Effector memory CD4-positive, alpha-beta T cell (primary cell): ENCODE results near the gene KDM4C.

Experiments
- DNase-seq, 3 donors: peaks; one replicate each; pipeline ENCODE4 v3.0.0-alpha.2; 2020
- H3K27ac ChIP-seq: 2 replicates; pipeline ENCODE4 v1.7.0; 2013; ENCODE audit warnings: mild to moderate bottlenecking, low read length, moderate library complexity; ENCODE audit not compliant: insufficient read depth, poor library complexity, severe bottlenecking
- H3K27me3 ChIP-seq: replicated peaks from 2 replicates; pipeline ENCODE4 v1.7.0; 2013; ENCODE audit warnings: mild to moderate bottlenecking, low read length; ENCODE audit not compliant: insufficient read depth, control insufficient read depth, poor library complexity, severe bottlenecking
- H3K36me3 ChIP-seq: 2 replicates; pipeline ENCODE4 v1.7.0; 2013; ENCODE audit warnings: mild to moderate bottlenecking, low read length, moderate library complexity; ENCODE audit not compliant: control insufficient read depth, insufficient read depth
- H3K4me1 ChIP-seq: 2 replicates; pipeline ENCODE4 v1.7.0; 2013; ENCODE audit warnings: low read length, mild to moderate bottlenecking; ENCODE audit not compliant: control insufficient read depth, insufficient read depth, poor library complexity, severe bottlenecking
- H3K4me3 ChIP-seq: 2 replicates; pipeline ENCODE4 v1.7.0; 2013; ENCODE audit warnings: low read length, low read depth, mild to moderate bottlenecking; ENCODE audit not compliant: insufficient read depth, poor library complexity, severe bottlenecking
- H3K9me3 ChIP-seq: 2 replicates; pipeline ENCODE4 v1.7.0; 2013; ENCODE audit warnings: mild to moderate bottlenecking, low read length, moderate library complexity; ENCODE audit not compliant: control insufficient read depth

KDM4C gene

GRCh38 chr9:7085357-7085756 is 327.6 kb downstream of the KDM4C start:
- Histone ChIP-seq H3K9me3 (no peaks in the 10 kb centered on the region), H3K4me3 (no peak overlapping the region), H3K4me1 (no peaks in the 10 kb centered on the region), H3K36me3 (no peaks in the 10 kb centered on the region), H3K27me3 (no peaks in the 10 kb centered on the region), H3K27ac (no peak overlapping the region)
- no peak for DNase-seq

GRCh38 chr9:7086389-7086788 is 328.6 kb downstream of the KDM4C start:
- H3K4me3 ChIP-seq, result no peak overlapping the region
- H3K27ac ChIP-seq, result no peak overlapping the region
- H3K27me3 ChIP-seq, result no peaks in the 10 kb centered on the region
- H3K9me3 ChIP-seq, result no peaks in the 10 kb centered on the region
- DNase-seq, result no peak
- H3K4me1 ChIP-seq, result no peaks in the 10 kb centered on the region
- no peaks in the 10 kb centered on the region for H3K36me3 ChIP-seq

GRCh38 chr9:7088611-7089010 is 330.8 kb downstream of the KDM4C start:
- H3K4me1 ChIP-seq, result no peaks in the 10 kb centered on the region
- H3K36me3 ChIP-seq, result peaks cover 6% of the 10 kb centered on the region
- H3K9me3 ChIP-seq, result no peaks in the 10 kb centered on the region
- DNase-seq, result no peak
- no peaks in the 10 kb centered on the region for H3K27me3 ChIP-seq
- no peak overlapping the region for H3K27ac ChIP-seq
- H3K4me3 ChIP-seq, result no peak overlapping the region

GRCh38 chr9:7089406-7090193 is 331.8 kb downstream of the KDM4C start:
- no peak for DNase-seq
- H3K4me1 ChIP-seq, result no peaks in the 10 kb centered on the region
- peaks cover 8% of the 10 kb centered on the region for H3K36me3 ChIP-seq
- H3K9me3 ChIP-seq, result no peaks in the 10 kb centered on the region
- no peaks in the 10 kb centered on the region for H3K27me3 ChIP-seq
- H3K27ac ChIP-seq, result no peak overlapping the region
- H3K4me3 ChIP-seq, result no peak overlapping the region

- Histone ChIP-seq H3K4me1 (no peaks in the 10 kb centered on the region), H3K27ac (no peak overlapping the region), H3K27me3 (no peaks in the 10 kb centered on the region), H3K4me3 (no peak overlapping the region), H3K36me3 (peaks cover 16% of the 10 kb centered on the region), H3K9me3 (no peaks in the 10 kb centered on the region)
- DNase-seq, result no peak
These were observed 335.3 kb downstream of the KDM4C start for GRCh38 chr9:7093040-7093439.

GRCh38 chr9:7094052-7094451 is 336.3 kb downstream of the KDM4C start:
- DNase-seq, result no peak
- Histone ChIP-seq H3K27ac (no peak overlapping the region), H3K4me1 (no peaks in the 10 kb centered on the region), H3K4me3 (no peak overlapping the region), H3K36me3 (peaks cover 16% of the 10 kb centered on the region), H3K9me3 (no peaks in the 10 kb centered on the region), H3K27me3 (no peaks in the 10 kb centered on the region)

- Histone ChIP-seq H3K27me3 (no peaks in the 10 kb centered on the region), H3K9me3 (no peaks in the 10 kb centered on the region), H3K36me3 (peaks cover 16% of the 10 kb centered on the region), H3K4me1 (no peaks in the 10 kb centered on the region), H3K27ac (no peak overlapping the region), H3K4me3 (no peak overlapping the region)
- no peak for DNase-seq
These were observed 336.8 kb downstream of the KDM4C start for GRCh38 chr9:7094576-7094975.

- Histone ChIP-seq H3K4me1 (no peaks in the 10 kb centered on the region), H3K36me3 (peaks cover 16% of the 10 kb centered on the region), H3K27me3 (no peaks in the 10 kb centered on the region), H3K9me3 (no peaks in the 10 kb centered on the region), H3K4me3 (no peak overlapping the region), H3K27ac (no peak overlapping the region)
- DNase-seq, result no peak
These were observed 337.3 kb downstream of the KDM4C start for GRCh38 chr9:7095058-7095457.

- Histone ChIP-seq H3K4me1 (no peaks in the 10 kb centered on the region), H3K27ac (no peak overlapping the region), H3K9me3 (no peaks in the 10 kb centered on the region), H3K4me3 (no peak overlapping the region), H3K36me3 (peaks cover 10% of the 10 kb centered on the region), H3K27me3 (no peaks in the 10 kb centered on the region)
- DNase-seq, result no peak
These were observed 339.4 kb downstream of the KDM4C start for GRCh38 chr9:7097040-7097715.
